Trophoblast cell (in vitro differentiated cells and primary cell): Measurements from ENCODE around the gene RPP25.
"Not testable (repeated sequence)": the region's sequence is repeated elsewhere in the genome, so short reads cannot be mapped to it uniquely, and the experiment has no call there.

ENCODE experiments used
- DNase-seq, 2 donors: peaks; one replicate each; pipeline ENCODE4 v3.0.0-alpha.2; 2016
- H2AFZ ChIP-seq: 2 replicates; pipeline ENCODE4 v1.6.1; 2013; ENCODE audit warnings: low read length, moderate library complexity, mild to moderate bottlenecking; ENCODE audit not compliant: insufficient read depth, poor library complexity
- H2AK5ac ChIP-seq: 2 replicates; pipeline ENCODE4 v1.6.1; 2013; ENCODE audit warnings: mild to moderate bottlenecking, low read length
- H2BK120ac ChIP-seq: 2 replicates; pipeline ENCODE4 v1.6.1; 2013; ENCODE audit warnings: low read length, mild to moderate bottlenecking, moderate library complexity; ENCODE audit not compliant: insufficient read depth, poor library complexity
- H2BK12ac ChIP-seq: 2 replicates; pipeline ENCODE4 v1.6.1; 2013; ENCODE audit warnings: mild to moderate bottlenecking, low read length, moderate library complexity
- H2BK5ac ChIP-seq: 2 replicates; pipeline ENCODE4 v1.6.1; 2013; ENCODE audit warnings: low read length, low read depth, moderate library complexity, mild to moderate bottlenecking; ENCODE audit not compliant: poor library complexity
- H3K14ac ChIP-seq: 2 replicates; pipeline ENCODE4 v1.6.1; 2013; ENCODE audit warnings: mild to moderate bottlenecking, low read length
- H3K18ac ChIP-seq: 2 replicates; pipeline ENCODE4 v1.6.1; 2013; ENCODE audit warnings: mild to moderate bottlenecking, low read length
- H3K23ac ChIP-seq: 2 replicates; pipeline ENCODE4 v1.6.1; 2013; ENCODE audit warnings: low read length
- H3K27ac ChIP-seq: 2 replicates; pipeline ENCODE4 v1.5.1; 2013; ENCODE audit warnings: low read depth, mild to moderate bottlenecking, inconsistent platforms, low read length, moderate library complexity
- H3K27me3 ChIP-seq: 2 replicates; pipeline ENCODE4 v1.6.1; 2013; ENCODE audit warnings: inconsistent platforms, mild to moderate bottlenecking, low read length, moderate library complexity; ENCODE audit not compliant: insufficient read depth
- H3K36me3 ChIP-seq, 2 experiments: 1 replicate in 1 of 2; 2 replicates in 1 of 2; pipeline ENCODE4 v1.6.1; 2013; ENCODE audit warnings: low read length in 2 of 2, mild to moderate bottlenecking in 2 of 2, moderate library complexity in 1 of 2; ENCODE audit not compliant: insufficient read depth in 2 of 2, control insufficient read depth in 1 of 2
- H3K4ac ChIP-seq: 2 replicates; pipeline ENCODE4 v1.6.1; 2013; ENCODE audit warnings: low read depth, mild to moderate bottlenecking, low read length, moderate library complexity
- H3K4me1 ChIP-seq, 2 experiments: 1 replicate in 1 of 2; 2 replicates in 1 of 2; pipeline ENCODE4 v1.6.1; 2013; ENCODE audit warnings: low read length in 2 of 2, mild to moderate bottlenecking in 2 of 2, moderate library complexity in 1 of 2; ENCODE audit not compliant: insufficient read depth in 2 of 2, control insufficient read depth in 1 of 2
- H3K4me2 ChIP-seq: 2 replicates; pipeline ENCODE4 v1.6.1; 2013; ENCODE audit warnings: inconsistent platforms, mild to moderate bottlenecking, low read length, moderate library complexity
- H3K4me3 ChIP-seq: 2 replicates; pipeline ENCODE4 v1.5.1; 2013; ENCODE audit warnings: mild to moderate bottlenecking, low read depth, low read length, inconsistent platforms
- H3K79me1 ChIP-seq: one replicate; pipeline ENCODE4 v1.6.1; 2013; ENCODE audit warnings: low read length
- H3K79me2 ChIP-seq: 2 replicates; pipeline ENCODE4 v1.6.1; 2013; ENCODE audit warnings: low read length, mild to moderate bottlenecking; ENCODE audit not compliant: control insufficient read depth, insufficient read depth, poor library complexity
- H3K9ac ChIP-seq: 2 replicates; pipeline ENCODE4 v1.6.1; 2013; ENCODE audit warnings: mild to moderate bottlenecking, low read length
- H3K9me3 ChIP-seq: 2 replicates; pipeline ENCODE4 v1.6.1; 2013; ENCODE audit warnings: low read depth, mild to moderate bottlenecking, control low read depth, inconsistent platforms, low read length; ENCODE audit not compliant: insufficient read depth
- H4K12ac ChIP-seq: 2 replicates; pipeline ENCODE4 v1.6.1; 2013; ENCODE audit warnings: low read depth, mild to moderate bottlenecking, low read length, moderate library complexity
- H4K8ac ChIP-seq: 2 replicates; pipeline ENCODE4 v1.6.1; 2013; ENCODE audit warnings: low read depth, mild to moderate bottlenecking, low read length, moderate library complexity
- H4K91ac ChIP-seq: one replicate; pipeline ENCODE4 v1.6.1; 2013; ENCODE audit warnings: low read depth, mild to moderate bottlenecking, low read length, moderate library complexity
- WGBS: extraction: QIAGEN DNeasy Blood & Tissue Kit; methylation state at CpG from one replicate; pipeline ENCODE4 v1.1.7; 2013; ENCODE audit warnings: missing lambda C conversion rate; ENCODE audit not compliant: insufficient read length, insufficient coverage; ENCODE audit errors: extremely low coverage; 5-methylcytosine and 5-hydroxymethylcytosine counted together

Gene RPP25

DNA sequence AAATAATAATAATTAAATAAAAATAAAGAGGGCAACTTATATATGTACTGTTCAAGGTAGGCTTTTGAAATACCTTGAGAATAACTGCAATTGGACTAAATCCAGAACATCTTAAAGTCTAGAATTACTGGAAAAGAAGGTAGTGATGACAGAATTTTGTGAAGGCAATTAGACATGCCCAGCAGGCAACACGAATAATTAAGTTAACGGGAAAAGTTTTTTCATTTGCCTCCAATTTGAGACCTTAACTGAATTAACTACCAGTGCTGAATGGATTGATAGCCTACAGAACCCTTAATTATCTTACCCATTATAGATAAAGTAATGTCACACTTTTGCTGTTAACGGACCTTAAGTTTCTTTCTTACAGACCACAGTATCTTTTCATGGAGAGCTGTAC lies 32.0 kb downstream of the RPP25 start:
- no peak overlapping the region for H2BK120ac ChIP-seq
- no peak overlapping the region for H2BK5ac ChIP-seq
- H3K27me3 ChIP-seq, result no peaks in the 10 kb centered on the region
- H3K4me3 ChIP-seq, result no peak overlapping the region
- H3K4me1 ChIP-seq, result no peaks in the 10 kb centered on the region
- no peaks in the 10 kb centered on the region for H3K9me3 ChIP-seq
- no peak overlapping the region for H2BK12ac ChIP-seq
- H3K23ac ChIP-seq, result no peak overlapping the region
- H3K18ac ChIP-seq, result no peak overlapping the region
- no peak overlapping the region for H3K27ac ChIP-seq
- H3K79me1 ChIP-seq, result no peaks in the 10 kb centered on the region
- no peak overlapping the region for H3K9ac ChIP-seq
- no peak overlapping the region for H2AFZ ChIP-seq
- no peak overlapping the region for H4K12ac ChIP-seq
- H4K8ac ChIP-seq, result no peak overlapping the region
- DNase-seq, result no peak
- no peak overlapping the region for H3K4ac ChIP-seq
- H4K91ac ChIP-seq, result no peak overlapping the region
- peaks cover 34 to 37% of the 10 kb centered on the region in 2 experiments for H3K36me3 ChIP-seq
- no peak overlapping the region for H3K4me2 ChIP-seq
- H3K14ac ChIP-seq, result no peak overlapping the region
- H3K79me2 ChIP-seq, result no peaks in the 10 kb centered on the region
- WGBS, result no CpG with 5 or more reads among the region's 3 CpGs
- H2AK5ac ChIP-seq, result no peak overlapping the region

DNA sequence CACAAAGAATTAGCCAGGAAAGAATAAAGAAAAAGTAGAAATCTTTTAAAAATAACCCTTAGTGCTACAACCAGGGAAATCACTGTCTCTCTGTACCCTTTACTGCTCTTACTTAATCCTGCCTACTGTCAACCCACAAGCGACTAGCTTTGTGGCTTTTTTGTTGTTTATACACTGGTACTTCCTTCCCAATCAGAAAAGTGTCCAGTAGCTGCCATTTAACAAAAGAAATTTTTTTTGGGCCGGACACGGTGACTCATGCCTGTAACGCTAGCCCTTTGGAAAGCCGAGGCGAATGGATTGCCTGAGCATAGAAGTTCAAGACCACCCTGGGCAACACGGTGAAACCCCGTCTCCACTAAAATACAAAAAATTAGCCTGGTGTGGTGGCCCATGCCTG lies 36.1 kb downstream of the RPP25 start:
- WGBS, result no CpG with 5 or more reads among the region's 8 CpGs
- Histone ChIP-seq H2BK5ac (no peak overlapping the region), H3K27ac (no peak overlapping the region), H3K4me3 (no peak overlapping the region), H3K18ac (no peak overlapping the region), H3K36me3 (peaks cover 48% of the 10 kb centered on the region in 2 experiments), H3K4me1 (no peaks in the 10 kb centered on the region), H2BK120ac (no peak overlapping the region), H4K8ac (no peak overlapping the region), H3K79me1 (no peaks in the 10 kb centered on the region), H3K4ac (no peak overlapping the region), H2AK5ac (no peak overlapping the region), H3K4me2 (no peak overlapping the region), H3K9me3 (no peaks in the 10 kb centered on the region), H3K79me2 (no peaks in the 10 kb centered on the region), H4K12ac (no peak overlapping the region), H3K9ac (no peak overlapping the region), H4K91ac (no peak overlapping the region), H3K27me3 (no peaks in the 10 kb centered on the region), H3K23ac (no peak overlapping the region), H3K14ac (no peak overlapping the region), H2AFZ (no peak overlapping the region), H2BK12ac (no peak overlapping the region)
- no peak for DNase-seq

DNA sequence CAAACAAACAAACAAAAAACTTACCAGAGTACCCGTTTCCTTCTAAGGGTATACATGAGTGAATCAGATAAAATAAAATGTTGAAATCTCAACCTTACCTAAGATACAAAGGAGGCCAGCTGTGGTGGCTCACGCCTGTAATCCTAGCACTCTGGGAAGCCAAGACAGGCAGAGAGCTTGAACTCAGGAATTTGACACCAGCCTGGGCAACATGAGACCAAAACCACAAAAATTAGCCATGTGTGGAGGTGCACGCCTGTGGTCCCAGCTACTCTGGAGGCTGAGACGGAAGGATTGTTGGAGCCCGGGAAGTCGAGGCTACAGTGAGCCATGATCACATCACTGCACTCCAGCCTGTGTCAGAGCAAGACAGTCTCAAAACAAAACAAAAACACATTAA lies 38.9 kb downstream of the RPP25 start:
- no peaks in the 10 kb centered on the region for H3K9me3 ChIP-seq
- no peaks in the 10 kb centered on the region for H3K79me1 ChIP-seq

DNA sequence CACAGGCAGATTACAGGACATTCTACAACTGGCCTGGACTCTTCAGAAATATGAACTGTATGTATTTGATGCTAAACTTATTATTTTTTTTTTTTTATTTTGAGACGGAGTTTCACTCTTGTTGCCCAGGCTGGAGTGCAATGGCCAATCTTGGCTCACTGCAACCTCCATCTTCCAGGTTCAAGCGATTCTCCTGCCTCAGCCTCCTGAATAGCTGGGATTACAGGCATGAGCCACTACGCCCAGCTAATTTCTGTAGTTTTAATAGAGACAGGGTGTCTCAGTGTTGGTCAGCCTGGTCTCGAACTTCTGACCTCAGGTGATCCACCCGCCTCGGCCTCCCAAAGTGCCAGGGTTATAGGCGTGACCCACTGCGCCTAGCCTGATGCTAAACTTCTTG lies 42.8 kb downstream of the RPP25 start:
- no CpG with 5 or more reads among the region's 8 CpGs for WGBS
- not testable (repeated sequence) for H3K4me1 ChIP-seq, DNase-seq

More for the DNA sequence above, 38.9 kb downstream of the RPP25 start:
- Histone ChIP-seq H3K4ac (no peak overlapping the region), H3K79me2 (no peaks in the 10 kb centered on the region), H2AFZ (no peak overlapping the region), H3K27me3 (no peaks in the 10 kb centered on the region), H3K23ac (no peak overlapping the region), H3K4me3 (no peak overlapping the region), H2BK5ac (no peak overlapping the region), H4K8ac (no peak overlapping the region), H2AK5ac (no peak overlapping the region), H3K4me2 (no peak overlapping the region), H3K4me1 (no peaks in the 10 kb centered on the region), H3K18ac (no peak overlapping the region), H4K91ac (no peak overlapping the region), H2BK120ac (no peak overlapping the region), H2BK12ac (no peak overlapping the region), H3K27ac (no peak overlapping the region), H4K12ac (no peak overlapping the region), H3K9ac (no peak overlapping the region), H3K14ac (no peak overlapping the region), H3K36me3 (peaks cover 45 to 49% of the 10 kb centered on the region in 2 experiments)
- no CpG with 5 or more reads among the region's 6 CpGs for WGBS
- no peak for DNase-seq

More for the DNA sequence above, 42.8 kb downstream of the RPP25 start:
- not testable (repeated sequence) for H3K79me2 ChIP-seq, H3K27me3 ChIP-seq, H3K4me3 ChIP-seq, H2AFZ ChIP-seq, H3K27ac ChIP-seq, H3K9me3 ChIP-seq, H4K8ac ChIP-seq, H2BK12ac ChIP-seq, H3K79me1 ChIP-seq, H2AK5ac ChIP-seq, H2BK120ac ChIP-seq, H4K91ac ChIP-seq, H4K12ac ChIP-seq, H3K23ac ChIP-seq, H3K9ac ChIP-seq, H2BK5ac ChIP-seq, H3K14ac ChIP-seq, H3K4ac ChIP-seq, H3K4me2 ChIP-seq, H3K18ac ChIP-seq
- H3K36me3 ChIP-seq, result peaks cover 35 to 44% of the 10 kb centered on the region in 2 experiments
